SK-N-SH (cell line): ENCODE measurements around the gene CCDC102B.

Source experiments
- EP300 ChIP-seq, 2 experiments: IDR thresholded peaks; 2 replicates each; pipeline versions ENCODE4 v1.4.0 to v1.6.1; 2012; ENCODE audit warnings: borderline replicate concordance in 1 of 2, low read depth in 1 of 2, low read length in 1 of 2
- GABPA ChIP-seq: IDR thresholded peaks from 2 replicates; pipeline ENCODE4 v1.4.0; 2012; ENCODE audit warnings: low read depth, mild to moderate bottlenecking
- POLR2AphosphoS5 ChIP-seq: IDR thresholded peaks from 2 replicates; pipeline ENCODE4 v1.6.1; 2012; ENCODE audit warnings: low read depth, low read length
- SIN3A ChIP-seq: IDR thresholded peaks from 2 replicates; pipeline ENCODE4 v1.6.1; 2012; ENCODE audit warnings: low read depth, mild to moderate bottlenecking, low read length, moderate library complexity, borderline replicate concordance
- USF1 ChIP-seq: IDR thresholded peaks from 2 replicates; pipeline ENCODE4 v1.4.0; 2012; ENCODE audit warnings: low read depth, borderline replicate concordance
- TF ChIP-seq, protein P1 (sequence below): fragments of 200-600 bp; sonication (generic); IDR thresholded peaks from 2 replicates; pipeline ENCODE4 v1.6.1; 2017; ENCODE audit warnings: antibody characterized with exemption, mild to moderate bottlenecking, moderate library complexity
- TF ChIP-seq, protein P2 (sequence below): IDR thresholded peaks from 2 replicates; pipeline ENCODE4 v1.4.0; 2012; ENCODE audit warnings: low read depth

DNA sequence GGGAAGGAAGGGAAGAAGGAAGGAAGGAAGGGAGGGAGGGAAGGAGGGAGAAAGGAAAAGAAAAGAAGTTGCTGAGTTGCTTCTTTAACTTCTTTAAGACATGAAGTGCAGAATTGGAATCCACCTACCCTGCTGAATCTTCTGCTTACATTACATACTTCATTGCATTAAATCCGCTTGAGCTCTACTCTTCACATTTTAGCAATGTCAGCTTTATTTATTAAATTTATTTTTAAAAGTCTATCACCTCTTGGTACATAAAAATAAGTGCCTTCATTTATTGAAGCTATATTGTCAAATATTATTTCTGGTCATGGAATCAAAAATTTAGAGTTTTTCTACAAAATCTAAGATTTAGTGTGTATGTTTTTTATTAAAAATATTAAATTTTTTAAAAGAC, 284.6 kb downstream of the CCDC102B start:
- TF ChIP-seq EP300 (IDR thresholded peaks at IDR 0.05; ENCODE audit: borderline replicate concordance in 1 of 2, low read depth in 1 of 2, low read length in 1 of 2) = no peak
- TF ChIP-seq USF1 = no peak
- no peak for TF ChIP-seq GABPA
- TF ChIP-seq, protein P1, sequence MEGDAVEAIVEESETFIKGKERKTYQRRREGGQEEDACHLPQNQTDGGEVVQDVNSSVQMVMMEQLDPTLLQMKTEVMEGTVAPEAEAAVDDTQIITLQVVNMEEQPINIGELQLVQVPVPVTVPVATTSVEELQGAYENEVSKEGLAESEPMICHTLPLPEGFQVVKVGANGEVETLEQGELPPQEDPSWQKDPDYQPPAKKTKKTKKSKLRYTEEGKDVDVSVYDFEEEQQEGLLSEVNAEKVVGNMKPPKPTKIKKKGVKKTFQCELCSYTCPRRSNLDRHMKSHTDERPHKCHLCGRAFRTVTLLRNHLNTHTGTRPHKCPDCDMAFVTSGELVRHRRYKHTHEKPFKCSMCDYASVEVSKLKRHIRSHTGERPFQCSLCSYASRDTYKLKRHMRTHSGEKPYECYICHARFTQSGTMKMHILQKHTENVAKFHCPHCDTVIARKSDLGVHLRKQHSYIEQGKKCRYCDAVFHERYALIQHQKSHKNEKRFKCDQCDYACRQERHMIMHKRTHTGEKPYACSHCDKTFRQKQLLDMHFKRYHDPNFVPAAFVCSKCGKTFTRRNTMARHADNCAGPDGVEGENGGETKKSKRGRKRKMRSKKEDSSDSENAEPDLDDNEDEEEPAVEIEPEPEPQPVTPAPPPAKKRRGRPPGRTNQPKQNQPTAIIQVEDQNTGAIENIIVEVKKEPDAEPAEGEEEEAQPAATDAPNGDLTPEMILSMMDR = no peak
- TF ChIP-seq, protein P2, sequence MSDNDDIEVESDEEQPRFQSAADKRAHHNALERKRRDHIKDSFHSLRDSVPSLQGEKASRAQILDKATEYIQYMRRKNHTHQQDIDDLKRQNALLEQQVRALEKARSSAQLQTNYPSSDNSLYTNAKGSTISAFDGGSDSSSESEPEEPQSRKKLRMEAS = no peak
- TF ChIP-seq POLR2AphosphoS5 = no peak
- TF ChIP-seq SIN3A = no peak
